HG02571 (cell line): ENCODE measurements around the gene TNNI2.

ENCODE experiments used
- ATAC-seq: cut with Tn5 transposase; IDR thresholded peaks from one replicate; pipeline ENCODE4 v1.9.1; 2021; ENCODE audit warnings: mild to moderate bottlenecking, moderate library complexity; ENCODE audit not compliant: unreplicated experiment

Gene TNNI2

GRCh38 chr11:1820463-1821325 lies 18.1 kb upstream of the TNNI2 start:
- no peak for ATAC-seq

GRCh38 chr11:1821562-1821961 lies 17.2 kb upstream of the TNNI2 start:
- no peak for ATAC-seq

- no peak for ATAC-seq
Measured at GRCh38 chr11:1822648-1823375, 16.0 kb upstream of the TNNI2 start.

- no peak for ATAC-seq
Measured at GRCh38 chr11:1823376-1824220, 15.2 kb upstream of the TNNI2 start.

- no peak for ATAC-seq
Measured at GRCh38 chr11:1824221-1825038, 14.4 kb upstream of the TNNI2 start.

GRCh38 chr11:1825039-1825740 lies 13.6 kb upstream of the TNNI2 start:
- ATAC-seq: no peak

GRCh38 chr11:1825785-1826451 lies 12.9 kb upstream of the TNNI2 start:
- no peak for ATAC-seq

GRCh38 chr11:1826552-1827094 lies 12.2 kb upstream of the TNNI2 start:
- no peak for ATAC-seq

- no peak for ATAC-seq
Measured at GRCh38 chr11:1827095-1827813, 11.5 kb upstream of the TNNI2 start.

- no peak for ATAC-seq
Measured at GRCh38 chr11:1827931-1828330, 10.8 kb upstream of the TNNI2 start.

- no peak for ATAC-seq
Measured at GRCh38 chr11:1828542-1828941, 10.2 kb upstream of the TNNI2 start.

- no peak for ATAC-seq
Measured at GRCh38 chr11:1829039-1829820, 9.6 kb upstream of the TNNI2 start.

- no peak for ATAC-seq
Measured at GRCh38 chr11:1830004-1830321, 8.8 kb upstream of the TNNI2 start.

GRCh38 chr11:1830322-1831223 lies 8.2 kb upstream of the TNNI2 start:
- no peak for ATAC-seq

- ATAC-seq: no peak
Measured at GRCh38 chr11:1831338-1832210, 7.2 kb upstream of the TNNI2 start.
